Subcutaneous abdominal adipose tissue (tissue), 5 donors: ENCODE measurements around the gene SLC38A10.
A peak's percentile ranks its signal among the peaks of the same experiment; 100 is the strongest.

Source experiments
- H3K27ac ChIP-seq: one replicate; pipeline ENCODE4 v1.7.0; 2013; ENCODE audit warnings: low read depth, mild to moderate bottlenecking, inconsistent platforms, low read length, moderate library complexity
- H3K27me3 ChIP-seq, 5 donors: one replicate each; pipeline ENCODE4 v1.7.0; 2013; ENCODE audit warnings: low read length in 5 of 5, inconsistent platforms in 1 of 5; ENCODE audit not compliant: control insufficient read depth in 5 of 5, insufficient read depth in 4 of 5
- H3K36me3 ChIP-seq, 5 donors: one replicate each; pipeline ENCODE4 v1.7.0; 2013; ENCODE audit warnings: low read length in 5 of 5; ENCODE audit not compliant: control insufficient read depth in 5 of 5, insufficient read depth in 5 of 5
- H3K4me1 ChIP-seq, 5 donors: one replicate each; pipeline ENCODE4 v1.7.0; 2013; ENCODE audit warnings: low read length in 5 of 5, mild to moderate bottlenecking in 3 of 5, moderate library complexity in 1 of 5; ENCODE audit not compliant: control insufficient read depth in 5 of 5, insufficient read depth in 5 of 5
- H3K4me3 ChIP-seq, 5 donors: one replicate each; pipeline ENCODE4 v1.7.0; 2013; ENCODE audit warnings: low read length in 5 of 5, low read depth in 1 of 5
- H3K9ac ChIP-seq, 5 donors: one replicate each; pipeline ENCODE4 v1.7.0; 2013; ENCODE audit warnings: low read length in 5 of 5, mild to moderate bottlenecking in 4 of 5, moderate library complexity in 3 of 5
- H3K9me3 ChIP-seq, 5 donors: one replicate each; pipeline ENCODE4 v1.7.0; 2013; ENCODE audit warnings: low read length in 5 of 5; ENCODE audit not compliant: control insufficient read depth in 5 of 5
- donor health status: healthy.
- donor health status: healthy.
- donor health status: healthy.
- donor health status: healthy.
- donor health status: healthy.

The SLC38A10 gene

GRCh38 chr17:81336930-81337325 is 41.8 kb upstream of the SLC38A10 start:
- peak overlapping the region in 1 of 5 donors; percentile 62 for H3K9ac ChIP-seq
- no peaks in the 10 kb centered on the region for H3K27me3 ChIP-seq
- no peaks in the 10 kb centered on the region for H3K9me3 ChIP-seq
- no peaks in the 10 kb centered on the region for H3K36me3 ChIP-seq
- H3K4me3 ChIP-seq: no peak overlapping the region
- peak overlapping the region; percentile 41 for H3K27ac ChIP-seq
- peaks cover 23 to 80% (median 73%) of the 10 kb centered on the region in 5 donors for H3K4me1 ChIP-seq

- no peak overlapping the region for H3K4me3 ChIP-seq
- no peaks in the 10 kb centered on the region for H3K27me3 ChIP-seq
- no peaks in the 10 kb centered on the region for H3K9me3 ChIP-seq
- H3K27ac ChIP-seq: peak overlapping the region; percentile 41
- no peaks in the 10 kb centered on the region for H3K36me3 ChIP-seq
- H3K9ac ChIP-seq: peak overlapping the region in 1 of 5 donors; percentile 62
- peaks cover 23 to 75% (median 68%) of the 10 kb centered on the region in 5 donors for H3K4me1 ChIP-seq
Measured at GRCh38 chr17:81336296-81336929, 41.3 kb upstream of the SLC38A10 start.

- Histone ChIP-seq H3K27ac (no peak overlapping the region), H3K4me1 (peaks cover 21 to 69% (median 61%) of the 10 kb centered on the region in 5 donors), H3K9ac (no peak overlapping the region), H3K9me3 (no peaks in the 10 kb centered on the region), H3K27me3 (no peaks in the 10 kb centered on the region), H3K4me3 (no peak overlapping the region), H3K36me3 (no peaks in the 10 kb centered on the region)
Measured at GRCh38 chr17:81335773-81336157, 40.7 kb upstream of the SLC38A10 start.

GRCh38 chr17:81334987-81335772 is 40.1 kb upstream of the SLC38A10 start:
- Histone ChIP-seq H3K9ac (peak overlapping the region in 1 of 5 donors; percentile 39), H3K27me3 (no peaks in the 10 kb centered on the region), H3K4me1 (peaks cover 18 to 68% (median 62%) of the 10 kb centered on the region in 5 donors), H3K4me3 (peak overlapping the region in 2 of 5 donors; percentile 6 to 32), H3K36me3 (no peaks in the 10 kb centered on the region), H3K27ac (no peak overlapping the region), H3K9me3 (no peaks in the 10 kb centered on the region)

- Histone ChIP-seq H3K36me3 (no peaks in the 10 kb centered on the region), H3K27ac (no peak overlapping the region), H3K9ac (no peak overlapping the region), H3K9me3 (no peaks in the 10 kb centered on the region), H3K27me3 (no peaks in the 10 kb centered on the region), H3K4me3 (peak overlapping the region in 2 of 5 donors; percentile 6 to 32), H3K4me1 (peaks cover 15 to 68% (median 62%) of the 10 kb centered on the region in 5 donors)
Measured at GRCh38 chr17:81334391-81334901, 39.3 kb upstream of the SLC38A10 start.

- Histone ChIP-seq H3K9me3 (no peaks in the 10 kb centered on the region), H3K9ac (no peak overlapping the region), H3K36me3 (no peaks in the 10 kb centered on the region), H3K4me1 (peaks cover 12 to 68% (median 62%) of the 10 kb centered on the region in 5 donors), H3K27me3 (no peaks in the 10 kb centered on the region), H3K4me3 (no peak overlapping the region), H3K27ac (no peak overlapping the region)
Measured at GRCh38 chr17:81333616-81334368, 38.7 kb upstream of the SLC38A10 start.

- Histone ChIP-seq H3K27ac (no peak overlapping the region), H3K4me1 (peaks cover 8 to 69% (median 62%) of the 10 kb centered on the region in 5 donors), H3K36me3 (no peaks in the 10 kb centered on the region), H3K9me3 (no peaks in the 10 kb centered on the region), H3K27me3 (no peaks in the 10 kb centered on the region), H3K9ac (no peak overlapping the region), H3K4me3 (no peak overlapping the region)
Measured at GRCh38 chr17:81332914-81333528, 37.9 kb upstream of the SLC38A10 start.

GRCh38 chr17:81332118-81332834 is 37.2 kb upstream of the SLC38A10 start:
- H3K4me1 ChIP-seq: peaks cover 9 to 72% (median 66%) of the 10 kb centered on the region in 5 donors

GRCh38 chr17:81331527-81332043 is 36.5 kb upstream of the SLC38A10 start:
- no peaks in the 10 kb centered on the region for H3K9me3 ChIP-seq
- H3K9ac ChIP-seq: no peak overlapping the region
- no peaks in the 10 kb centered on the region for H3K27me3 ChIP-seq
- no peaks in the 10 kb centered on the region for H3K36me3 ChIP-seq
- no peak overlapping the region for H3K4me3 ChIP-seq
- peaks cover 11 to 70% (median 64%) of the 10 kb centered on the region in 5 donors for H3K4me1 ChIP-seq
- H3K27ac ChIP-seq: no peak overlapping the region

More at GRCh38 chr17:81332118-81332834, 37.2 kb upstream of the SLC38A10 start:
- no peaks in the 10 kb centered on the region for H3K27me3 ChIP-seq
- no peaks in the 10 kb centered on the region for H3K9me3 ChIP-seq
- H3K4me3 ChIP-seq: no peak overlapping the region
- H3K9ac ChIP-seq: no peak overlapping the region
- no peaks in the 10 kb centered on the region for H3K36me3 ChIP-seq
- no peak overlapping the region for H3K27ac ChIP-seq
